Stimulated activated naive CD8-positive, alpha-beta T cell treated with anti-CD3 and anti-CD28 coated beads, Interleukin-15, amount 100 ng/mL, for 72 hours (primary cell): ENCODE results near the gene CD48.
A peak's percentile ranks its signal among the peaks of the same experiment; 100 is the strongest.

Source experiments
- ATAC-seq: fragments of 150-1000 bp; cut with Tn5 transposase; 2 replicates; pipeline ENCODE4 v1.10.0; 2021; ENCODE audit warnings: mild to moderate bottlenecking, moderate library complexity
- DNase-seq, 2 donors: peaks; one replicate each; pipeline ENCODE4 v3.0.0; 2021 to 2022
- H3K27ac Mint-ChIP-seq, 2 donors: one replicate each; pipeline ENCODE4 v1.8.0; 2022; ENCODE audit warnings: mild to moderate bottlenecking in 2 of 2, mixed read lengths in 2 of 2, moderate library complexity in 2 of 2
- H3K27me3 Mint-ChIP-seq: one replicate; pipeline ENCODE4 v1.8.0; 2022; ENCODE audit warnings: mixed read lengths
- H3K4me1 Mint-ChIP-seq: one replicate; pipeline ENCODE4 v1.8.0; 2022; ENCODE audit warnings: mild to moderate bottlenecking, mixed read lengths
- H3K4me3 Mint-ChIP-seq, 2 donors: one replicate each; pipeline ENCODE4 v1.8.0; 2022; ENCODE audit warnings: mild to moderate bottlenecking in 2 of 2, mixed read lengths in 2 of 2, moderate library complexity in 1 of 2
- H3K9me3 Mint-ChIP-seq, 2 donors: one replicate each; pipeline ENCODE4 v1.8.0; 2022; ENCODE audit warnings: mixed read lengths in 2 of 2

Gene CD48

GRCh38 chr1:160746836-160747500, 35.3 kb upstream of the CD48 start:
- Mint-ChIP-seq H3K27me3 (no peaks in the 10 kb centered on the region), H3K27ac (peak overlapping the region; percentile 50 to 72), H3K9me3 (peaks cover 0 to 8% of the 10 kb centered on the region in 2 donors), H3K4me1 (peaks cover 100% of the 10 kb centered on the region), H3K4me3 (peak overlapping the region; percentile 32 to 59)
- ATAC-seq (no peak), DNase-seq (no peak)

- peaks cover 98% of the 10 kb centered on the region for H3K4me1 Mint-ChIP-seq
- ATAC-seq = no peak
- H3K9me3 Mint-ChIP-seq = peaks cover 0 to 6% of the 10 kb centered on the region in 2 donors
- H3K27ac Mint-ChIP-seq = peak overlapping the region; percentile 6 to 81
- DNase-seq = no peak
- H3K4me3 Mint-ChIP-seq = peak overlapping the region; percentile 79 to 85
- no peaks in the 10 kb centered on the region for H3K27me3 Mint-ChIP-seq
These were observed 33.9 kb upstream of the CD48 start for GRCh38 chr1:160745551-160745950.

- H3K4me1 Mint-ChIP-seq = peaks cover 93% of the 10 kb centered on the region
- ATAC-seq (no peak), DNase-seq (no peak)
- peak overlapping the region; percentile 81 to 89 for H3K27ac Mint-ChIP-seq
- no peaks in the 10 kb centered on the region for H3K27me3 Mint-ChIP-seq
- peaks cover 0 to under 1% of the 10 kb centered on the region in 2 donors for H3K9me3 Mint-ChIP-seq
- peak overlapping the region; percentile 79 to 85 for H3K4me3 Mint-ChIP-seq
These were observed 33.4 kb upstream of the CD48 start for GRCh38 chr1:160744852-160745520.

- ATAC-seq (peak; percentile 82), DNase-seq (peak; percentile 37 to 58)
- peak overlapping the region; percentile 79 to 85 for H3K4me3 Mint-ChIP-seq
- H3K4me1 Mint-ChIP-seq = peaks cover 86% of the 10 kb centered on the region
- no peaks in the 10 kb centered on the region for H3K9me3 Mint-ChIP-seq
- peak overlapping the region; percentile 81 to 89 for H3K27ac Mint-ChIP-seq
- H3K27me3 Mint-ChIP-seq = no peaks in the 10 kb centered on the region
These were observed 32.7 kb upstream of the CD48 start for GRCh38 chr1:160744199-160744851.

GRCh38 chr1:160743266-160743665, 31.6 kb upstream of the CD48 start:
- peak overlapping the region; percentile 81 to 89 for H3K27ac Mint-ChIP-seq
- peak overlapping the region; percentile 79 to 85 for H3K4me3 Mint-ChIP-seq
- peaks cover 0 to 1% of the 10 kb centered on the region in 2 donors for H3K9me3 Mint-ChIP-seq
- H3K27me3 Mint-ChIP-seq = no peaks in the 10 kb centered on the region
- ATAC-seq = peak; percentile 26
- DNase-seq = no peak
- H3K4me1 Mint-ChIP-seq = peaks cover 82% of the 10 kb centered on the region

GRCh38 chr1:160742428-160743127, 31.0 kb upstream of the CD48 start:
- DNase-seq (no peak), ATAC-seq (no peak)
- peak overlapping the region; percentile 89 to 94 for H3K27ac Mint-ChIP-seq
- no peaks in the 10 kb centered on the region for H3K27me3 Mint-ChIP-seq
- H3K4me3 Mint-ChIP-seq = peak overlapping the region; percentile 79 to 85
- H3K9me3 Mint-ChIP-seq = peaks cover 0 to 8% of the 10 kb centered on the region in 2 donors
- peaks cover 79% of the 10 kb centered on the region for H3K4me1 Mint-ChIP-seq

- Mint-ChIP-seq H3K4me3 (peak overlapping the region; percentile 79 to 85), H3K27ac (peak overlapping the region; percentile 89 to 94), H3K4me1 (peaks cover 71% of the 10 kb centered on the region), H3K27me3 (no peaks in the 10 kb centered on the region), H3K9me3 (peaks cover 6 to 15% of the 10 kb centered on the region in 2 donors)
- no peak for ATAC-seq
- DNase-seq = no peak
These were observed 30.2 kb upstream of the CD48 start for GRCh38 chr1:160741612-160742348.

GRCh38 chr1:160741092-160741501, 29.5 kb upstream of the CD48 start:
- Mint-ChIP-seq H3K9me3 (peaks cover 8 to 19% of the 10 kb centered on the region in 2 donors), H3K27ac (peak overlapping the region; percentile 74 to 89)
- ATAC-seq = peak; percentile 59

GRCh38 chr1:160740133-160740688, 28.6 kb upstream of the CD48 start:
- peak overlapping the region; percentile 79 to 85 for H3K4me3 Mint-ChIP-seq

More at GRCh38 chr1:160741092-160741501, 29.5 kb upstream of the CD48 start:
- Mint-ChIP-seq H3K27me3 (no peaks in the 10 kb centered on the region), H3K4me1 (peaks cover 67% of the 10 kb centered on the region), H3K4me3 (peak overlapping the region; percentile 79 to 85)
- peak in 1 of 2 donors; percentile 63 for DNase-seq

GRCh38 chr1:160739098-160739511, 27.5 kb upstream of the CD48 start, which contains the start of gene SLAMF7:
SLAMF7 (plus strand) TSS chr1:160739247; CDS start chr1:160739302, 55 bp downstream.
- peaks cover 18 to 25% of the 10 kb centered on the region in 2 donors for H3K9me3 Mint-ChIP-seq
- H3K4me3 Mint-ChIP-seq = peak within 1 kb of the TSS; percentile 85
- H3K4me1 Mint-ChIP-seq = peaks cover 67% of the 10 kb centered on the region
- H3K27me3 Mint-ChIP-seq = no peaks in the 10 kb centered on the region
- H3K27ac Mint-ChIP-seq = peak within 1 kb of the TSS; percentile 64 to 90
- peak; percentile 46 to 64 for DNase-seq
- peak; percentile 76 for ATAC-seq

More at GRCh38 chr1:160740133-160740688, 28.6 kb upstream of the CD48 start:
- DNase-seq (no peak), ATAC-seq (no peak)
- Mint-ChIP-seq H3K27me3 (no peaks in the 10 kb centered on the region), H3K27ac (peak overlapping the region; percentile 20 to 89), H3K4me1 (peaks cover 67% of the 10 kb centered on the region), H3K9me3 (peaks cover 14 to 19% of the 10 kb centered on the region in 2 donors)

GRCh38 chr1:160738271-160738670, 26.6 kb upstream of the CD48 start:
- peaks cover 23 to 30% of the 10 kb centered on the region in 2 donors for H3K9me3 Mint-ChIP-seq
- no peak for DNase-seq
- ATAC-seq = no peak
- no peaks in the 10 kb centered on the region for H3K27me3 Mint-ChIP-seq
- peaks cover 67% of the 10 kb centered on the region for H3K4me1 Mint-ChIP-seq
- H3K4me3 Mint-ChIP-seq = peak overlapping the region; percentile 85
- peak overlapping the region; percentile 51 to 90 for H3K27ac Mint-ChIP-seq

- Mint-ChIP-seq H3K27ac (peak overlapping the region; percentile 12 to 57), H3K4me3 (peak overlapping the region; percentile 49 to 64), H3K9me3 (peaks cover 41 to 43% of the 10 kb centered on the region in 2 donors), H3K27me3 (no peaks in the 10 kb centered on the region), H3K4me1 (peaks cover 59% of the 10 kb centered on the region)
- DNase-seq (no peak), ATAC-seq (no peak)
These were observed 22.7 kb upstream of the CD48 start for GRCh38 chr1:160734301-160734700.

- peaks cover 59% of the 10 kb centered on the region for H3K4me1 Mint-ChIP-seq
- H3K27me3 Mint-ChIP-seq = no peaks in the 10 kb centered on the region
- H3K27ac Mint-ChIP-seq = peak overlapping the region; percentile 12 to 57
- H3K9me3 Mint-ChIP-seq = peaks cover 41 to 43% of the 10 kb centered on the region in 2 donors
- H3K4me3 Mint-ChIP-seq = peak overlapping the region; percentile 49 to 64
- DNase-seq (no peak), ATAC-seq (no peak)
These were observed 22.3 kb upstream of the CD48 start for GRCh38 chr1:160733898-160734297.

- Mint-ChIP-seq H3K4me3 (no peak overlapping the region), H3K27ac (no peak overlapping the region), H3K4me1 (peaks cover 48% of the 10 kb centered on the region), H3K9me3 (peaks cover 30 to 38% of the 10 kb centered on the region in 2 donors), H3K27me3 (no peaks in the 10 kb centered on the region)
- DNase-seq (no peak), ATAC-seq (no peak)
These were observed 20.4 kb upstream of the CD48 start for GRCh38 chr1:160731990-160732389.
